ENCODE data around the gene CFAP57. TPM values are rescaled to one million over a fixed set of nuclear protein-coding genes. Genes with fewer than 3 reads are reported as not detected.
A peak's percentile ranks its signal among the peaks of the same experiment; 100 is the strongest.

CFAP57 gene
- total and polyA plus RNA-seq, 2 of the 13 experiments (the other 11 are each of a cell fraction or from before 2014, with no cell fraction given), result 0.01 TPM; not detected in 1

DNA sequence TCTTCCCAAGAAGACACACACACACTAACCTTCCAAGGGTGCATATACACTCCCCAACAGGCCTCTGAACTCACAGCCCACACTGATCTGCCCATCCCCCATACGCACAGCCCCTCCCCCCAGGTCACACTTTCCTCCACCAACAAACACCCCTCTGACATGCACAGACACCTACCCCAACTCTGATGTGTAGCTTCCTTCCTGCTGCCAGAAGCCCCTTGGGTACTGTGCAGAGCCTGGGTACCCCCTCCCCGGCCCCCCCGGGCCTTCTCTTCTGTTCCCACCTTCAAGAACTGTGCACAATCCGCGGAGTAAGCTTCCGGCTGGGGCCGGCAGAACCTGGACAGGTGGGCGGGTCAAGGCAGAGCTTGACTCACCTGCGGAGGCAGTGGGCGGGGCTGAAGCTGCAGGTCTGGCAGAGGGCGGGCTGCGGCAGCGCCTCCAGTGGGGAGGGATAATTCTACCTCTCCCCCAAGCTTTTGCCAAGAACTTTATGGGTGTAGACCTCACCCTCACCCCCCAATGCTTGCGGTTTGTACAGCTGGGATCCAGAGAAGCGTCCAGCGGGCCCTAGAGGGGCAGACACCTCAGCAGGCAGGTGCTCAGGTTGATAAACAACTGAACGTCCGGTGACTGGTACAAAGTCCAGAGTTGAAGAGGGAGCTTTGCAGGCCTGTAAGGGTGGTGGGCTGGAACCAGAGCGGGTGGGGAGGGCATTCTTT is 113.3 kb downstream of the CFAP57 start, which contains the start of gene C1orf210 (continued):
- TF ChIP-seq, protein P1, sequence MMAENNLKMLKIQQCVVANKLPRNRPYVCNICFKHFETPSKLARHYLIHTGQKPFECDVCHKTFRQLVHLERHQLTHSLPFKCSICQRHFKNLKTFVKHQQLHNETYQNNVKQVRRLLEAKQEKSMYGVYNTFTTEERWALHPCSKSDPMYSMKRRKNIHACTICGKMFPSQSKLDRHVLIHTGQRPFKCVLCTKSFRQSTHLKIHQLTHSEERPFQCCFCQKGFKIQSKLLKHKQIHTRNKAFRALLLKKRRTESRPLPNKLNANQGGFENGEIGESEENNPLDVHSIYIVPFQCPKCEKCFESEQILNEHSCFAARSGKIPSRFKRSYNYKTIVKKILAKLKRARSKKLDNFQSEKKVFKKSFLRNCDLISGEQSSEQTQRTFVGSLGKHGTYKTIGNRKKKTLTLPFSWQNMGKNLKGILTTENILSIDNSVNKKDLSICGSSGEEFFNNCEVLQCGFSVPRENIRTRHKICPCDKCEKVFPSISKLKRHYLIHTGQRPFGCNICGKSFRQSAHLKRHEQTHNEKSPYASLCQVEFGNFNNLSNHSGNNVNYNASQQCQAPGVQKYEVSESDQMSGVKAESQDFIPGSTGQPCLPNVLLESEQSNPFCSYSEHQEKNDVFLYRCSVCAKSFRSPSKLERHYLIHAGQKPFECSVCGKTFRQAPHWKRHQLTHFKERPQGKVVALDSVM (CRISPR knock-in tag; IDR thresholded peaks at IDR 0.05), result no peak
- TF ChIP-seq FOXA1 (IDR thresholded peaks at IDR 0.05) (no peak), FOXA1 (CRISPR knock-in tag; IDR thresholded peaks at IDR 0.05) (no peak), ZNF550 (CRISPR knock-in tag; IDR thresholded peaks at IDR 0.05; ENCODE audit: borderline replicate concordance) (no peak), TARDBP (CRISPR knock-in tag; IDR thresholded peaks at IDR 0.05) (no peak), ZNF138 (CRISPR knock-in tag; IDR thresholded peaks at IDR 0.05; ENCODE audit: low read depth) (0 out of 2 replicates have a peak, but pooled peaks have one; percentile 31), PAF1 (CRISPR knock-in tag; IDR thresholded peaks at IDR 0.05) (no peak), HMG20A (CRISPR knock-in tag; IDR thresholded peaks at IDR 0.05; ENCODE audit: borderline replicate concordance) (peak; percentile 31; the same call in 1 of the 2 replicates), FOXP1 (IDR thresholded peaks at IDR 0.05) (no peak), FOXP1 (CRISPR knock-in tag; IDR thresholded peaks at IDR 0.05) (peak; percentile 53; the same call in 1 of the 2 replicates), SMAD3 (CRISPR knock-in tag; IDR thresholded peaks at IDR 0.05) (no peak), PBX3 (CRISPR knock-in tag; IDR thresholded peaks at IDR 0.05; ENCODE audit: borderline replicate concordance) (no peak), ELF1 (CRISPR knock-in tag; IDR thresholded peaks at IDR 0.05) (no peak), ZNF224 (CRISPR knock-in tag; IDR thresholded peaks at IDR 0.05) (0 out of 2 replicates have a peak, but pooled peaks have one; percentile 12), ZNF431 (CRISPR knock-in tag; IDR thresholded peaks at IDR 0.05; ENCODE audit: borderline replicate concordance, low read depth) (no peak), ZBTB7A (CRISPR knock-in tag; IDR thresholded peaks at IDR 0.05) (no peak), CENPT (CRISPR knock-in tag; IDR thresholded peaks at IDR 0.05; ENCODE audit: low read depth) (no peak), ZNF83 (CRISPR knock-in tag; IDR thresholded peaks at IDR 0.05; ENCODE audit: borderline replicate concordance) (no peak), RBAK (CRISPR knock-in tag; IDR thresholded peaks at IDR 0.05) (no peak), DPF2 (CRISPR knock-in tag; IDR thresholded peaks at IDR 0.05; ENCODE audit: borderline replicate concordance, low read depth) (peak; percentile 29; the same call in 1 of the 2 replicates), ZNF749 (CRISPR knock-in tag; IDR thresholded peaks at IDR 0.05; ENCODE audit: borderline replicate concordance) (peak; percentile 44; the same call in 1 of the 2 replicates), ZNF747 (CRISPR knock-in tag; IDR thresholded peaks at IDR 0.05; ENCODE audit: borderline replicate concordance) (0 out of 2 replicates have a peak, but pooled peaks have one; percentile 49), BRCA1 (CRISPR knock-in tag; IDR thresholded peaks at IDR 0.05) (no peak), IKZF5 (CRISPR knock-in tag; IDR thresholded peaks at IDR 0.05) (peak; percentile 59; the same call in 1 of the 2 replicates), SOX6 (IDR thresholded peaks at IDR 0.05) (no peak), SOX6 (CRISPR knock-in tag; IDR thresholded peaks at IDR 0.05) (peak; percentile 54), MTA1 (CRISPR knock-in tag; IDR thresholded peaks at IDR 0.05; ENCODE audit: borderline replicate concordance) (peak; percentile 49; the same call in 1 of the 2 replicates)
